Measurements from ENCODE around the gene SSNA1. TPM values are rescaled to one million over a fixed set of nuclear protein-coding genes. Genes with fewer than 3 reads are reported as not detected.

Gene SSNA1
- total RNA-seq, 2 donors from 2014 or later = 64.1 to 84.5 TPM

- H3K27ac Mint-ChIP-seq = no peak overlapping the region
- ATAC-seq (replicated peaks in 1 of 2) (no peak), DNase-seq (no peak)
- H3K9me3 Mint-ChIP-seq = no peaks in the 10 kb centered on the region
- H3K36me3 Mint-ChIP-seq (ENCODE audit: insufficient read depth in 2 of 2) = peaks cover 0 to 2% of the 10 kb centered on the region in 2 donors
- no peak overlapping the region for H3K4me3 Mint-ChIP-seq
- no peaks in the 10 kb centered on the region for H3K27me3 Mint-ChIP-seq (ENCODE audit: low read depth)
- H3K4me1 Mint-ChIP-seq (ENCODE audit: low read depth) = peaks cover 6% of the 10 kb centered on the region
Measured at GRCh38 chr9:137214620-137215019, 26.1 kb downstream of the SSNA1 start.

- H3K4me3 Mint-ChIP-seq = no peak overlapping the region
- no peaks in the 10 kb centered on the region for H3K9me3 Mint-ChIP-seq
- peaks cover 6% of the 10 kb centered on the region for H3K4me1 Mint-ChIP-seq (ENCODE audit: low read depth)
- DNase-seq (no peak), ATAC-seq (replicated peaks in 1 of 2) (no peak)
- H3K36me3 Mint-ChIP-seq (ENCODE audit: insufficient read depth in 2 of 2) = peaks cover 0 to 2% of the 10 kb centered on the region in 2 donors
- H3K27me3 Mint-ChIP-seq (ENCODE audit: low read depth) = no peaks in the 10 kb centered on the region
- H3K27ac Mint-ChIP-seq = no peak overlapping the region
Measured at GRCh38 chr9:137215196-137215986, 26.9 kb downstream of the SSNA1 start.

- ATAC-seq (replicated peaks in 1 of 2) = no peak
- H3K27me3 Mint-ChIP-seq (ENCODE audit: low read depth) = no peaks in the 10 kb centered on the region
- H3K4me3 Mint-ChIP-seq = no peak overlapping the region
- no peaks in the 10 kb centered on the region for H3K9me3 Mint-ChIP-seq
- H3K36me3 Mint-ChIP-seq (ENCODE audit: insufficient read depth in 2 of 2) = peaks cover 0 to 2% of the 10 kb centered on the region in 2 donors
- no peak overlapping the region for H3K27ac Mint-ChIP-seq
- H3K4me1 Mint-ChIP-seq (ENCODE audit: low read depth) = no peaks in the 10 kb centered on the region
- no peak for DNase-seq
Measured at GRCh38 chr9:137216188-137216965, 27.9 kb downstream of the SSNA1 start.

- Mint-ChIP-seq H3K9me3 (no peaks in the 10 kb centered on the region), H3K27ac (no peak overlapping the region), H3K27me3 (ENCODE audit: low read depth) (no peaks in the 10 kb centered on the region), H3K4me1 (ENCODE audit: low read depth) (no peaks in the 10 kb centered on the region), H3K4me3 (no peak overlapping the region), H3K36me3 (ENCODE audit: insufficient read depth in 2 of 2) (peaks cover 0 to 2% of the 10 kb centered on the region in 2 donors)
- DNase-seq = no peak
- ATAC-seq (replicated peaks in 1 of 2) = no peak
Measured at GRCh38 chr9:137217276-137218211, 29.1 kb downstream of the SSNA1 start.

GRCh38 chr9:137218212-137218753 lies 29.8 kb downstream of the SSNA1 start:
- peaks cover 0 to 2% of the 10 kb centered on the region in 2 donors for H3K36me3 Mint-ChIP-seq (ENCODE audit: insufficient read depth in 2 of 2)
- DNase-seq (no peak), ATAC-seq (replicated peaks in 1 of 2) (no peak)
- H3K27me3 Mint-ChIP-seq (ENCODE audit: low read depth) = no peaks in the 10 kb centered on the region
- H3K27ac Mint-ChIP-seq = no peak overlapping the region
- H3K4me1 Mint-ChIP-seq (ENCODE audit: low read depth) = peaks cover 5% of the 10 kb centered on the region
- no peaks in the 10 kb centered on the region for H3K9me3 Mint-ChIP-seq
- H3K4me3 Mint-ChIP-seq = no peak overlapping the region

GRCh38 chr9:137218754-137219271 lies 30.3 kb downstream of the SSNA1 start:
- Mint-ChIP-seq H3K4me1 (ENCODE audit: low read depth) (peaks cover 5% of the 10 kb centered on the region), H3K4me3 (no peak overlapping the region), H3K27ac (no peak overlapping the region), H3K36me3 (ENCODE audit: insufficient read depth in 2 of 2) (peaks cover 0 to 2% of the 10 kb centered on the region in 2 donors), H3K27me3 (ENCODE audit: low read depth) (no peaks in the 10 kb centered on the region), H3K9me3 (no peaks in the 10 kb centered on the region)
- DNase-seq (no peak), ATAC-seq (replicated peaks in 1 of 2) (no peak)

GRCh38 chr9:137219757-137220316 lies 31.4 kb downstream of the SSNA1 start:
- DNase-seq = no peak
- no peaks in the 10 kb centered on the region for H3K27me3 Mint-ChIP-seq (ENCODE audit: low read depth)
- H3K27ac Mint-ChIP-seq = no peak overlapping the region
- H3K36me3 Mint-ChIP-seq (ENCODE audit: insufficient read depth in 2 of 2) = peaks cover 0 to 2% of the 10 kb centered on the region in 2 donors
- peak overlapping the region in 1 of 2 donors; percentile 52 for H3K4me3 Mint-ChIP-seq
- H3K4me1 Mint-ChIP-seq (ENCODE audit: low read depth) = peaks cover 5% of the 10 kb centered on the region
- no peaks in the 10 kb centered on the region for H3K9me3 Mint-ChIP-seq
- no peak for ATAC-seq (replicated peaks in 1 of 2)

GRCh38 chr9:137220317-137221094 lies 32.0 kb downstream of the SSNA1 start:
- peaks cover 5% of the 10 kb centered on the region for H3K4me1 Mint-ChIP-seq (ENCODE audit: low read depth)
- no peaks in the 10 kb centered on the region for H3K9me3 Mint-ChIP-seq
- no peak overlapping the region for H3K27ac Mint-ChIP-seq
- H3K4me3 Mint-ChIP-seq = peak overlapping the region; percentile 33 to 54
- peaks cover 0 to under 1% of the 10 kb centered on the region in 2 donors for H3K36me3 Mint-ChIP-seq (ENCODE audit: insufficient read depth in 2 of 2)
- no peak for DNase-seq
- ATAC-seq (replicated peaks in 1 of 2) = no peak
- no peaks in the 10 kb centered on the region for H3K27me3 Mint-ChIP-seq (ENCODE audit: low read depth)

GRCh38 chr9:137221095-137221505 lies 32.6 kb downstream of the SSNA1 start:
- no peak for ATAC-seq (replicated peaks in 1 of 2)
- H3K4me3 Mint-ChIP-seq = peak overlapping the region; percentile 33 to 54
- no peak for DNase-seq
- H3K4me1 Mint-ChIP-seq (ENCODE audit: low read depth) = peaks cover 5% of the 10 kb centered on the region
- no peaks in the 10 kb centered on the region for H3K9me3 Mint-ChIP-seq
- H3K36me3 Mint-ChIP-seq (ENCODE audit: insufficient read depth in 2 of 2) = no peaks in the 10 kb centered on the region
- H3K27me3 Mint-ChIP-seq (ENCODE audit: low read depth) = no peaks in the 10 kb centered on the region
- H3K27ac Mint-ChIP-seq = no peak overlapping the region

- Mint-ChIP-seq H3K27me3 (ENCODE audit: low read depth) (no peaks in the 10 kb centered on the region), H3K9me3 (no peaks in the 10 kb centered on the region), H3K36me3 (ENCODE audit: insufficient read depth in 2 of 2) (no peaks in the 10 kb centered on the region), H3K4me3 (peak overlapping the region in 1 of 2 donors; percentile 22), H3K4me1 (ENCODE audit: low read depth) (peaks cover 5% of the 10 kb centered on the region), H3K27ac (no peak overlapping the region)
- ATAC-seq (replicated peaks in 1 of 2) = no peak
- peak in 1 of 2 donors; percentile 29 for DNase-seq
Measured at GRCh38 chr9:137221506-137222111, 33.1 kb downstream of the SSNA1 start.

All from activated T-cell treated with anti-CD3 and anti-CD28 coated beads, Interleukin-2, amount 50 U/mL, for 72 hours (primary cell).